Small intestine (tissue), 7 donors: ENCODE data around the gene MET. TPM values are rescaled to one million over a fixed set of nuclear protein-coding genes. Genes with fewer than 3 reads are reported as not detected.
"Not testable (repeated sequence)": the region's sequence is repeated elsewhere in the genome, so short reads cannot be mapped to it uniquely, and the experiment has no call there.

Source experiments
- DNase-seq, 2 donors: peaks; one replicate each; pipeline versions ENCODE4 v3.0.0 to v3.0.0-alpha.2; 2013
- FAIRE-seq: peaks from 2 replicates; lab custom pipeline; 2012; peaks lifted over from hg19 to GRCh38; lab: Jason Lieb, UNC
- H3K27ac ChIP-seq, 3 donors: one replicate each; pipeline ENCODE4 v1.5.1; 2013; ENCODE audit warnings: low read length in 2 of 3, mild to moderate bottlenecking in 2 of 3, control low read depth in 1 of 3, inconsistent platforms in 1 of 3, low read depth in 1 of 3, moderate library complexity in 1 of 3
- H3K27me3 ChIP-seq, 3 donors: one replicate each; pipeline ENCODE4 v1.6.1; 2013; ENCODE audit warnings: low read length in 3 of 3, inconsistent platforms in 1 of 3; ENCODE audit not compliant: control insufficient read depth in 3 of 3, insufficient read depth in 3 of 3
- H3K36me3 ChIP-seq, 3 donors: one replicate each; pipeline ENCODE4 v1.6.1; 2013; ENCODE audit warnings: low read length in 3 of 3, inconsistent platforms in 1 of 3, low read depth in 1 of 3, mild to moderate bottlenecking in 1 of 3, moderate library complexity in 1 of 3; ENCODE audit not compliant: control insufficient read depth in 3 of 3, insufficient read depth in 2 of 3
- H3K4me1 ChIP-seq, 3 donors: one replicate each; pipeline ENCODE4 v1.6.1; 2013; ENCODE audit warnings: low read length in 2 of 3, inconsistent platforms in 1 of 3, low read depth in 1 of 3, mild to moderate bottlenecking in 1 of 3, moderate library complexity in 1 of 3; ENCODE audit not compliant: control insufficient read depth in 3 of 3, insufficient read depth in 2 of 3
- H3K4me3 ChIP-seq, 3 donors: one replicate each; pipeline ENCODE4 v1.5.1; 2013; ENCODE audit warnings: low read length in 3 of 3, control low read depth in 1 of 3, inconsistent platforms in 1 of 3, low read depth in 1 of 3, mild to moderate bottlenecking in 1 of 3, moderate library complexity in 1 of 3
- H3K9me3 ChIP-seq, 2 donors: one replicate each; pipeline ENCODE4 v1.6.1; 2013; ENCODE audit warnings: low read depth in 1 of 2, low read length in 1 of 2; ENCODE audit not compliant: control insufficient read depth in 2 of 2, insufficient read depth in 1 of 2
- WGBS, 3 donors: extraction: QIAGEN DNeasy Blood & Tissue Kit; methylation state at CpG; one replicate each; pipeline ENCODE4 v1.1.7; 2013; 5-methylcytosine and 5-hydroxymethylcytosine counted together
- polyA plus RNA-seq, 4 donors: library from polyadenylated mRNA; stranded (reverse) in 3 of 4; unstranded in 1 of 4; fragments of 200-250 nt in 3 of 4; fragments of 120-200 nt in 1 of 4; gene quantifications; one replicate each; pipeline versions ENCODE4 v1.2.1 to v1.2.3, GENCODE V29; 2013
- donor health status: healthy with polysubstance abuse.
- donor health status: control.
- donor health status: control.
- donor health status: Bipolar disorder and iron deficiency.
- donor health status: healthy.

MET gene
- polyA plus RNA-seq, 4 donors, result 2.7 to 13.4 (median 8.2) TPM

- FAIRE-seq (no peak), DNase-seq (peak in 1 of 2 donors; percentile 38)
- no peak overlapping the region for H3K4me3 ChIP-seq
- no peak overlapping the region for H3K27ac ChIP-seq
- H3K36me3 ChIP-seq, result peaks cover 0 to 8% (median 0%) of the 10 kb centered on the region in 3 donors
- 85 to 95% (median 91%) methylated on average over 8 of the region's 8 CpGs for WGBS, 3 donors
- H3K27me3 ChIP-seq, result no peaks in the 10 kb centered on the region
- H3K9me3 ChIP-seq, result no peaks in the 10 kb centered on the region
- H3K4me1 ChIP-seq, result peaks cover 0 to 8% (median 0%) of the 10 kb centered on the region in 3 donors
Observed at GRCh38 chr7:116736927-116737715, 65.1 kb downstream of the MET start.

DNA sequence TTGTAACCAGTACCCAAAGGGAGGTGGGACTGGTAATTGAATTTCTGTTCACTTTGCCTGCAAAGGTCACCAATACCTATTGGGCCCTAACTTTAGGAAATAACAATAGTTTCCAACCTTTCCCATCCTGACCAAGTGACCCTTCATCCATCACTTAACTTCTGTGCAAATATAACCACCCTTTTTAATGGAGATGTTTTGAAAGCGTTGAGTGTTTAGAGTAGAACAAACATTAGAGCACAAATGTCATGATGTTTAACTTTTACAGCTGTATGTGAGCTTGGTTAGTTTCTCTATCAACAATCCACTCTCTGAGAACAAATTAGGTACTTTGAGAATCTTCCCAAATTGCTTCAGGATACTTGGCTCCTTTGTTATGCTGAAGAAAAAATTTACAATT, 66.4 kb downstream of the MET start:
- DNase-seq (no peak), FAIRE-seq (no peak)
- H3K9me3 ChIP-seq, result no peaks in the 10 kb centered on the region
- WGBS, 3 donors, result 65 to 90% (median 85%) methylated on average over 1 of the region's 1 CpG
- H3K36me3 ChIP-seq, result peaks cover 0 to 8% (median 0%) of the 10 kb centered on the region in 3 donors
- H3K4me1 ChIP-seq, result peaks cover 0 to 8% (median 0%) of the 10 kb centered on the region in 3 donors
- H3K4me3 ChIP-seq, result no peak overlapping the region
- no peak overlapping the region for H3K27ac ChIP-seq
- no peaks in the 10 kb centered on the region for H3K27me3 ChIP-seq

DNA sequence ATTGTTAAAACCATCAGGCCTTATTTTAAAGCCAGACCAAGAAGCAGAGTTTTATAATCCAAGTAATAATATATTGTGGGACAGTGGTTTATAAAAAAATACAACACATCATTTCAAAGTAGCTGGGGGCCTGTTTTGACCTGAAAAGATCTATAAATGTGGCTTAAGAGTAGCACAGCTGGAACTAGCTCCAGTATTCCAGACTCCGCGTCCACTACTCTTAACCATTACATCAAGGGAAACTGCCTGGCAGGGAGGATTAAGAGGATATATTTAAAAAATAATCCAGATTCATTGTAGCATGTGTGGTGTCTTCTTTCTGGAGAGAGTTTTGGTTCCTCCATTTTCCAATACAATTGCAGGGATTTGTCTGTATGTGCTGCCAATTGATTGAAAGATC, 67.3 kb downstream of the MET start:
- Histone ChIP-seq H3K4me3 (no peak overlapping the region), H3K4me1 (peaks cover 0 to 8% (median 0%) of the 10 kb centered on the region in 3 donors), H3K27me3 (no peaks in the 10 kb centered on the region), H3K27ac (no peak overlapping the region), H3K36me3 (peaks cover 0 to 8% (median 0%) of the 10 kb centered on the region in 3 donors), H3K9me3 (no peaks in the 10 kb centered on the region)
- 92 to 97% (median 95%) methylated on average over 2 of the region's 2 CpGs for WGBS, 3 donors
- no peak for FAIRE-seq
- no peak for DNase-seq

DNA sequence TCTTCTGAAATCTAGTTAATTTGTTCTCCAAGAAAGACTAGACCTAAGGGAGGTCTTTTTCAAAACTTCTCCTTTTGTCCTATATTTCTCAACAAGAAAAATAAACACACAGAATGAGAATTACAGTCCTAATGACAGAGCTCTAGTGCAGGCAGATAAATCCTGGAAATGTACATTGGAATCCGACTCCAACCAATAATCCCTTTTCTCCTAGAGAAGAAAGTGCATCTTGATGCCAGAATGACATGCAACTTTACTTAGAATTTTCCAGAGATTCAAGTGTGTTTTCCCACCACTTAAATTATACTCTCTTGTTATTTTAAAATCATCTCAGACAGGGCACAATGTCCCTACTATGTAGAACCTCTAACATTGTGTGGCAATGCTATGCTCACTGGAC, 68.2 kb downstream of the MET start:
- H3K9me3 ChIP-seq, result no peaks in the 10 kb centered on the region
- FAIRE-seq, result no peak
- no peak for DNase-seq
- WGBS, 3 donors, result 89 to 100% (median 93%) methylated on average over 1 of the region's 1 CpG
- H3K27me3 ChIP-seq, result no peaks in the 10 kb centered on the region
- H3K27ac ChIP-seq, result no peak overlapping the region
- H3K4me3 ChIP-seq, result no peak overlapping the region
- peaks cover 0 to 6% (median 0%) of the 10 kb centered on the region in 3 donors for H3K36me3 ChIP-seq
- peaks cover 0 to 8% (median 0%) of the 10 kb centered on the region in 3 donors for H3K4me1 ChIP-seq

- WGBS, 3 donors, result 90 to 95% (median 91%) methylated on average over 9 of the region's 9 CpGs
- Histone ChIP-seq H3K4me1 (peaks cover 0 to 8% (median 0%) of the 10 kb centered on the region in 3 donors), H3K9me3 (no peaks in the 10 kb centered on the region), H3K4me3 (no peak overlapping the region), H3K27me3 (no peaks in the 10 kb centered on the region), H3K27ac (no peak overlapping the region), H3K36me3 (peaks cover 0 to 6% (median 0%) of the 10 kb centered on the region in 3 donors)
- DNase-seq (no peak), FAIRE-seq (no peak)
Observed at GRCh38 chr7:116740755-116741462, 68.9 kb downstream of the MET start.

- FAIRE-seq, result no peak
Observed at GRCh38 chr7:116741625-116742316, 69.8 kb downstream of the MET start.

DNA sequence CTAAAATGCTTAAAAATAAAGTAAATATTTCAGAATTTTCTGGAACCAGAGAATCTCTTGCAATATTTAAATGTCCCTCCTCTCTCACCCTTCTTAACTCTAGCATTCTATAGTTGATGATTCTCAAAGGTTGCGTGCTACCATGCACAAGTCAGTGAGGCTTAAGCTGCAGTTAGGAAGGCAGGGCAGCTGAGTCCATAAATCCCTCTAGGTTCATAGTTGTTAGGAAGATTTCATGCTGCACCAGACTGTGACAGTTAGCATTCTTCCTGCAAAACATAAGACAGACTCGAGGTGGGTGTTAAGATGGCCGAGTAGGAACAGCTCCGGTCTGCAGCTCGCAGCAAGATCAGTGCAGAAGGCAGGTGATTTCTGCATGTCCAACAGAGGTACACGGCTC, 70.6 kb downstream of the MET start:
- Histone ChIP-seq H3K27me3 (no peaks in the 10 kb centered on the region), H3K9me3 (peaks cover 0 to 1% of the 10 kb centered on the region in 2 donors), H3K4me1 (peaks cover 0 to 8% (median 0%) of the 10 kb centered on the region in 3 donors), H3K4me3 (no peak overlapping the region), H3K27ac (no peak overlapping the region), H3K36me3 (peaks cover 0 to 6% (median 0%) of the 10 kb centered on the region in 3 donors)
- WGBS, 3 donors, result 90 to 97% (median 93%) methylated on average over 6 of the region's 6 CpGs
- FAIRE-seq, result no peak
- no peak for DNase-seq

More at GRCh38 chr7:116741625-116742316, 69.8 kb downstream of the MET start:
- peak overlapping the region in 1 of 3 donors; percentile 31 for H3K27ac ChIP-seq
- 83 to 88% (median 83%) methylated on average over 7 of the region's 7 CpGs for WGBS, 3 donors
- H3K4me3 ChIP-seq, result no peak overlapping the region
- peaks cover 0 to 6% (median 0%) of the 10 kb centered on the region in 3 donors for H3K36me3 ChIP-seq
- no peaks in the 10 kb centered on the region for H3K9me3 ChIP-seq
- H3K27me3 ChIP-seq, result no peaks in the 10 kb centered on the region
- DNase-seq, result peak in 1 of 2 donors; percentile 50
- peaks cover 0 to 8% (median 0%) of the 10 kb centered on the region in 3 donors for H3K4me1 ChIP-seq

DNA sequence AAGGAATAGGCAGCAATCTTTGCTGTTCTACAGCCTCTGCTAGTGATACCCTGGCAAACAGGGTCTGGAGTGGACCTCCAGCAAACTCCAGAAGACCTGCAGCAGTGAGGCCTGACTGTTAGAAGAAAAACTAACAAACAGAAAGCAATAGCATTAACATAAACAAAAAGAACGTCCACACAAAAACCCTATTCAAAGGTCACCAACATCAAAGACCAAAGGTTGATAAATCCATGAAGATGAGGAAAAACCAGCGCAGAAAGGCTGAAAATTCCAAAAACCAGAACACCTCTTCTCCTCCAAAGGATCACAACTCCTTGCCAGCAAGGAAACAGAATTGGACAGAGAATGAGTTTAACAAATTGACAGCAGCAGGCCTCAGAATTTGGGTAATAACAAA, 71.8 kb downstream of the MET start:
- H3K27ac ChIP-seq, DNase-seq, H3K4me3 ChIP-seq, H3K9me3 ChIP-seq, H3K4me1 ChIP-seq, H3K27me3 ChIP-seq, H3K36me3 ChIP-seq, FAIRE-seq: not testable (repeated sequence)
- 36 to 63% (median 47%) methylated on average over 2 of the region's 2 CpGs for WGBS, 3 donors
